CD4-positive, alpha-beta T cell treated with Interleukin-4 for 1 hour (primary cell): ENCODE data around the gene OR4N5.
A peak's percentile ranks its signal among the peaks of the same experiment; 100 is the strongest.
"Not testable (repeated sequence)": the region's sequence is repeated elsewhere in the genome, so short reads cannot be mapped to it uniquely, and the experiment has no call there.

Experiments
- DNase-seq, 2 donors: peaks; one replicate each; pipeline ENCODE4 v3.0.0-alpha.2; 2020 to 2022

Gene OR4N5, protein sequence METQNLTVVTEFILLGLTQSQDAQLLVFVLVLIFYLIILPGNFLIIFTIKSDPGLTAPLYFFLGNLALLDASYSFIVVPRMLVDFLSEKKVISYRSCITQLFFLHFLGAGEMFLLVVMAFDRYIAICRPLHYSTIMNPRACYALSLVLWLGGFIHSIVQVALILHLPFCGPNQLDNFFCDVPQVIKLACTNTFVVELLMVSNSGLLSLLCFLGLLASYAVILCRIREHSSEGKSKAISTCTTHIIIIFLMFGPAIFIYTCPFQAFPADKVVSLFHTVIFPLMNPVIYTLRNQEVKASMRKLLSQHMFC

DNA sequence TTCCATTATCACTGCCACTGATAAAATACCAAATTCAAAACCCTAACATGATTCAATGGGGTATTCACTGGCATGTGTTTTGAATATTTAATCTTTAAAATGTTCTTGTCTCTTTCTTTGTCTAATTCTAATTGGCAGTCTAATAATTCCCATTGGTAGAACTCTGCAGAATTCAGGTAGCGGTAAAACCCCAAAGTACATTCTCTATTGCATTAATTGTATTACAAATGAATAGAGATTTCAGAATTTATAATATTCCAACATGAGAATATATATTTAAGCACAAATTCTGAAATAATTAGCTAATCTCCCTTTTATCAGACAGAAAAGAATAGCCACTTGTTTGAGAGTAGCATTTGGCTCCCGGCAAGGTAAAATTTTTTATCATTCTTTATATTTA, at the start of gene OR4N5:
TSS of gene OR4N5 (plus strand) at position 301 of the 400 bp plus-strand sequence. CDS start 4,916 bp downstream, outside the sequence.
- no peak for DNase-seq

DNA sequence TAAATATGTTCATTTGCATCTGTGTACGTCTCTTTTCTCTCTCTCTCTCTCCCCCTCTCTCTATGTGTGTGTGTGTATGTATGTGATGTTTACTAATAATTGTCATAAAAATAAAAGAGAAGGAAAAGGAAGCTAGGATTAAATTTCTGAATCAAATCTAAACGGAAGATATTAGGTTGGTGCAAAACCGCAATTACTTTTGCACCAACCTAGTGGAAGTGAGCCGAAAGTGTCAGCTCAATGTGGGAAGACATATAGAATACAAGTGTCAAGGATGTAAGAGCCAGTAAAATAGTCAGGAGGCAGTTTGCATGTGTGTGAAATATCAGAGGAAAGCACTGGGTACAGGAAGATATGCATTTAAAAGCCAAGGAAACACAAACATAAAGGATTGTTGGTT, 46.6 kb upstream of the OR4N5 start:
- DNase-seq = no peak

DNA sequence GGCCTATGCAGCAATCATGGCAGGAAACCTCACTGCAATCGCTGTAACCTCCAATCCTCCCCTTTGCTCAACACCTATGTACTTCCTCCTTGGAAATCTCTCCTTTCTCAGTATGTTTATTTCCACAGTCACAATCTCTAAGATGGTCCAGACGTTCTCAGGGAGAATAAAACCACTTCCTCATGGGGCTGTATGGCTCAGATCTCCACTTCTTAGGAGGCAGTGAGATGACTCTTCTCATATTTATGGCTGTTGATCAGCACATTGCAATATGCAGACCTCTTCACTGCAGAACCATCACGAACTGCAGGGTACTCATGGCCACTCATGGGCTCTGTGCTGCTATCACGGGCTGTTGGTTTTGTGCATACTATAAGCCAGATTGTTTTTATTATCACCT, 45.2 kb upstream of the OR4N5 start:
- DNase-seq = no peak

DNA sequence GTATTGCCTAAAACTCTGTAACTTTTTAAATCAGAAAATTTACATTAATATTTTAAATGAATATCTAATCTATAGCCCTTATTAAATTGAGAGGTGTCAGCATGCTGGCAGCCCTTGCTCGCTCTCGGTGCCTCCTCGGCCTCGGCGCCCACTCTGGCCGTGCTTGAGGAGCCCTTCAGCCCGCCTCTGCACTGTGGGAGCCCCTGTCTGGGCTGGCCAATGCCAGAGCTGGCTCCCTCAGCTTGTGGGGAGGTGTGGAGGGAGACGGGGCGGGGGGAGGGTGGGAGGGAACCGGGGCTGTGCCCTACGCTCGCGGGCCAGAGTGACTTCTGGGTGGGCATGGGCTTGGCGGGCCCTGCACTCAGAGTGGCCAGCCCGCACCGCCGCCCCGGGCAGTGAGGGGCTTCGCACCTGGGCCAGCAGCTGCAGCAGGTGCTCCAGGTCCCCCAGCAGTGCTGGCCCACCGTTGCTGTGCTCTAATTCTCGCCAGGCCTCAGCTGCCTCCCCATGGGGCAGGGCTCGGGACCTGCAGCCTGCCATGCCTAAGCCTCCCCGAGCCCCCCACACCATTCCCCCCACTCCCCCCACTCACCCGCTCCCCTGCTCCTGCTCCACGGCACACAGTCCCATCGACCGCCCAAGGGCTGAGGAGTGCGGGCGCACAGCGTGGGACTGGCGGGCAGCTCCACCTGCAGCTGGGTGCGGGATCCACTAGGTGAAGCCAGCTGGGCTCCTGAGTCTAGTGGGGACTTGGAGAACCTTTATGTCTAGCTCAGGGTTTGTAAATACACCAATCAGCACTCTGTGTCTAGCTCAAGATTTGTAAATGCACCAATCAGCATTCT, 39.5 kb upstream of the OR4N5 start:
- DNase-seq = not testable (repeated sequence)

DNA sequence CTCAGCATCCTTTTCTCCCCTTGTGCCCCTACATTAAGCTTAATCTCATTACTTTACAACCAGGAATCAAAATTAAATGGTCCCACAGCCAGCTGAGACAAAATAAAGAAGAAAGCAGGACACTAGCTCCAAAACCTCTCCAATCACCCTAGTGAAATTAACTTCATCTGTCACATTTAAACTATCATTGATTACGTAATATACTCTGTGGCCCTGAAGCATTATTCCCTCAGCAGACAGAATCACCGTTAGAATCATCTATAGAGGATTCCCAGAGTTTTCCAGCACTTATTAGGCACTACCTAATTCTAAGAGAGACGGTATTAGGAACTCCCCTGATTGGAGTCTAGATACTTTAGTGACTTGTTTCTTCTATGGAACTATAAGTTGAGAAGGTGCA, 28.2 kb upstream of the OR4N5 start, which contains the start of gene OR4K17:
TSS of gene OR4K17 (plus strand) at position 302 of the 400 bp plus-strand sequence. CDS start 6,761 bp downstream, outside the sequence.
- DNase-seq = no peak

DNA sequence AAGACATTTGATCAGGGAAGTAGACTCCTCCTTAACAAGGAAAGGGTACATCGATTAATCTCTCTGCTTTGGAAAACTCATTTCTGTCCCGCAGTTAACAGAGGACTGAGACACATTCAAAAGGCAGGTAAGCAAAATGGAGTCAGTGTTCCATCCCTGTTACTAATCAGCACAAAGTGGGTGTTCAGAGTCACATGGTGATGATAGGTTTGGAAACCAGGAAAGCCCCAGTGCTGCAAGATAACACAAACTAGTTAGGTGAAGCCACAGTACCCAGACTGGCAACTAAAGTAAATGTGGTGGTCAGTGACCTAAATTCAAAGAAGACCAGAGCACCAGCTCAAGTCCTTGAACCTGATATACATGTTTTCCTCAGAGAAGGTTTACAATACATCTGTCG, 26.3 kb upstream of the OR4N5 start:
- DNase-seq = no peak

DNA sequence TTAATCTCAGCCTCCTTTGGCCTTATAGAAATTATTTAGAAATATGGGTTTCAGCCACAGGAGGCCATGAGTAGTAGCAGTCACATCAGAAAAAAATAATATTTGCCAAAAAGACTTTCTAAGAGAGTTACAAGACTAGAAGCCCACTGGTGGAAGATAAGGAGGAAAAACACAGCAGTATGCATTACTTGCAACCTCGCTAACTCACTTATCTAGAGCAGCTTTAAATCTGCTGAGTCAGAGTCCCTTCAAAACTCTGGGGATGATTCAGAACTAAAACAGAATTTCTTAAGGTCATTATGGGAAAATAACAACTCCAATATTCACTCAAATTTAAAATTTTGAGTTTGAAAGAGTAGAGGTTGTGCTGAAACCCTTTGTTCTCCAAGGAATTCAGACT, 21.9 kb upstream of the OR4N5 start:
- DNase-seq = no peak

DNA sequence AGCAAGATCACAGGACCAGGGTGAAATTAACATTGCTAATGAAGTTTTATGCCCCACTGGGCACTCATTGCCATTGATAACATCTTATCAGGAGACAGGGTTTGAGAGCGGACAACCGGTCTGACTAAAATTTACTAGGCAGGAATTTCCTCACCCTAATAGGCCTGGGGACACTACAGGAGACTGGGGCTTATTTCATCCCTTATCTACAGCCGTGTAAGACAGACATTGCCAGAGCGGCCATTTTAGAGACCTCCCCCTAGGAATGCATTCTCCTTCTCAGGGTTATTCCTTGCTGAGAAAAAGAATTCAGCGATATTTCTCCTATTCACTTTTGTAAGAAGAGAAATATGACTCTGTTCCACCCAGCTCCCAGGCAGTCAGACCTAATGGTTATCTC, 19.8 kb upstream of the OR4N5 start:
- DNase-seq = no peak

DNA sequence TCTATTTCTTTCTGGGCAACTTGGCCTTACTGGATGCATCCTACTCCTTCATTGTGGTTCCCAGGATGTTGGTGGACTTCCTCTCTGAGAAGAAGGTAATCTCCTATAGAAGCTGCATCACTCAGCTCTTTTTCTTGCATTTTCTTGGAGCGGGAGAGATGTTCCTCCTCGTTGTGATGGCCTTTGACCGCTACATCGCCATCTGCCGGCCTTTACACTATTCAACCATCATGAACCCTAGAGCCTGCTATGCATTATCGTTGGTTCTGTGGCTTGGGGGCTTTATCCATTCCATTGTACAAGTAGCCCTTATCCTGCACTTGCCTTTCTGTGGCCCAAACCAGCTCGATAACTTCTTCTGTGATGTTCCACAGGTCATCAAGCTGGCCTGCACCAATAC, 5.3 kb downstream of the OR4N5 start:
- DNase-seq = no peak

DNA sequence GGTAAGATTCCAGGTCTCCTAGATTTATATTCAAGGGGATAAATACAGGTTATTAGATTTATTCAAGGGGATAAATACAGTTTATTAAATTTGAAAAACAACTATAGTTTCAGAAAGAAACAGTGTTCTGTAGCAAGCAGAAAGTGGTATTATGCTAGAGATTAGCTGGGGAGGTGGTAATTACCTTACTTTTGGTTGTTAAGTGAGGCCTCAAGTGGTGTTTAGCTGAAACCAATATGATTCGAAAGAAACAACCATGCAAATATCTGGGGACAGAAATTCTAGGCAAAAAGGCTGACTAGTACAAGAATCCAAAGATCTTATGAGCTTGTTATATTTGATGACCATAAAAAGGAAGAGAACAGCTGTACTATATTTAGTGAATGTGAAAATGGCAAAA, 6.2 kb downstream of the OR4N5 start:
- DNase-seq = no peak

DNA sequence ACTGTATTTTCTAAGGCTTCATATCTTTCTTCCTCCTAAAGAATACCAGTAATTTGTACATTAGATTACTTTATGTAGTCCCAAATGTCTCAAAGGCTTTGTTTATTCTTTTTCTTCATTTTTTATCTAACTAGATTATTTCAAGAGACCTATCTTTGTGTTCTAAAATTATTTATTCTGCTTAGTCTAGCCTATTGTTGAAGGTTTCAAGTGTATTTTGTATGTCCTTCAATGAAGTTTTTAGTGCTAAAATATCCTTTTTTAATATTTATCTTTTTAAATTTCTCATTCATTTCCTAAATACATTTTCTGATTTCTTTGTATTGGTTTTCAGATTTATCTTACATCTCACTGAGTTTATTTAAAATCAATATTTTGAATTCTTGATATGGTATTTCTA, 25.8 kb downstream of the OR4N5 start:
- no peak for DNase-seq

DNA sequence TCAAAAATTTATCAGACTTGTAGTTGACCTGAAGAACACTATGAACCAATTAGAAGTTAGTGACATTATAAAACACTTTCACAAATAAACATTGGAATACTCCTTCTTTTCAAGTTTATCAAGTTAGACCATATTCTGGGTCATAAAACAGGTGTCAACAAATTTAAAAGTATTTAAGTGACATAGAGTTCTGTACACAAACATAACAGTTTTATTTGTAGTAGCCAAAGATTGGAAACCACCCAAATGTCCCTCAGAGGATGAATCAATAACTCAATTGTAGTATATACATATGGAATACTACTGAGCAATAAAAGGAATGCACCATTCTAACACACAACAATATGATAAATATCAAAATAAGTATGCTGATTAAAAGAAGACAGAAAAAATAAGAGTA, 28.5 kb downstream of the OR4N5 start:
- DNase-seq = no peak

DNA sequence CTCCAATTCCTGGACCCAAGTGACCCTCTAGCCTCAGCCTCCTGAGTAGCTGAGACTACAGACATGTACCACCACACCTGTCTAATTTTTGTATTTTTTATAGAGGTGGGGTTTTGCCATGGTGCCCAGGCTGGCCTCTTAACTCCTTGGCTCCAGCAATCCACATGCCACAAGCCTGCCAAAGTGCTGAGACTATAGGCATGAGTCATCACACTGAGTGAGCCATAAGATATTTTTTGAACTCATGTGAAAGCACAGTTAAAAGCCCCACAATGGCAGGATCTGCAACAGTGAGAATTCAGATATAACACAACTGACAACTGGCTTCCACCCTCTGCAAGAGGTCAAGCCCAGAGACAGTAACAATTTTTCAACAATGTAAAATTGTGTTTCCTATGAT, 31.2 kb downstream of the OR4N5 start:
- not testable (repeated sequence) for DNase-seq

DNA sequence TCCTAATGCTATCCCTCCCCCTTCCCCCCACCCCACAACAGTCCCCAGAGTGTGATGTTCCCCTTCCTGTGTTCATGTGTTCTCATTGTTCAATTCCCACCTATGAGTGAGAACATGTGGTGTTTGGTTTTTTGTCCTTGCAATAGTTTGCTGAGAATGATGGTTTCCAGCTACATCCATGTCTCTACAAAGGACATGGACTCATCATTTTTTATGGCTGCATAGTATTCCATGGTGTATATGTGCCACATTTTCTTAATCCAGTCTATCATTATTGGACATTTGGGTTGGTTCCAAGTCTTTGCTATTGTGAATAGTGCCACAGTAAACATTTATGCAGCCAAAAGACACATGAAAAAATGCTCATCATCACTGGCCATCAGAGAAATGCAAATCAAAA, 35.6 kb downstream of the OR4N5 start:
- not testable (repeated sequence) for DNase-seq

DNA sequence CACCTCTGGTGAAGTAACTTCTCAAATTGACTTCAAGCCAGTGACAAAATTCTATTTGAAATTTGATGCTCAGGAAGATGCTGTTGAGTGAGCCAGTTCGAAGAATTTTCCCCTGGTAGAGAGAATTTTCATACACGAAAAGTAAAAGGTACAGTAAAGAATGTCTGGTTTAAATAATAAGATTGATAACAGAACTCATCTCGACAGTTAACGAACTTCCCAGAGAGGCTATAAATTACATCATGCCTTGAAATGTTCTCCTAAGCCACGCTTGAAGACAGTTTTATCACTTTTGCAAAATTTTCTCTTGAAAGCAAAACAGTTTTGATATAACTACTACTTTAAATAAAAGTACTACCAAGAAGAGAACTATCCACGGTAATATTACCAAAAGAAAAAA, 37.7 kb downstream of the OR4N5 start:
- DNase-seq = no peak

DNA sequence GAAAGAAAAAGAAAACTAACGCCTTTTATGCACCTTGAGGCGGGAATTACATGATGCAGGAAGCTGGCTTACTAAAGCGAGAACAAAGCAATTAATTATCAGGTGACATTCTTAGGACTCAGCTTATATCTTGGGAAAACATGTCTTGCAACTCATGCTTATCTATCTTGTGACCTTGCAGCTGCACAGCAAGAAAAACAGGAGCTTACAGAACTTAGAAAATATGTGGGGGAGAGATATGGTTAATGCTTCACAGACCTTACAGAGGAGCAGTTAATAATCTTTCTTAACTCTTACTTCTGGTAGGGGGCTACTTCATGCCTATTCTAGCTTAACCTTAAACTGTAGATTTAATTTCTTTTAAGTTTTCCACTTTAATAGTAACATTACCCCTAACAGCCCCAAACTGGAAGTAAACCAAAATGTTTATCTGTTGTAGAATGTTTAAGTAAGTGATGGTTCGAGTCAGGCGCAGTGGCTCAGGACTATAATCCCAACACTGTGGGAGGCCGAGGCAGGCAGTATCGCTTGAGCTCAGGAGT, 38.9 kb downstream of the OR4N5 start:
- no peak for DNase-seq

DNA sequence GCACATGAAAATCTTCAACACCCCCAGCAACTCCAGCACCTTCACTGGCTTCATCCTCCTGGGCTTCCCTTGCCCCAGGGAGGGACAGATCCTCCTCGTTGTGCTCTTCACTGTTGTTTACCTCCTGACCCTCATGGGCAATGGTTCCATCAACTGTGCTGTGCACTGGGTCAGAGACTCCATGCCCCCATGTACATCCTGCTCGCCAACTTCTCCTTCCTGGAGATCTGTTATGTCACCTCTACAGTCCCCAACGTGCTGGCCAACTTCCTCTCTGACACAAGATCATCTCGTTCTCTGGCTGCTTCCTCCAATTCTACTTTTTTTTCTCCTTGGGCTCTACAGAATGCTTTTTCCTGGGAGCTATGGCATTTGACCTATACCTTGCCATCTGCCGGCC, 40.6 kb downstream of the OR4N5 start:
- DNase-seq = peak in 1 of 2 donors; percentile 12

DNA sequence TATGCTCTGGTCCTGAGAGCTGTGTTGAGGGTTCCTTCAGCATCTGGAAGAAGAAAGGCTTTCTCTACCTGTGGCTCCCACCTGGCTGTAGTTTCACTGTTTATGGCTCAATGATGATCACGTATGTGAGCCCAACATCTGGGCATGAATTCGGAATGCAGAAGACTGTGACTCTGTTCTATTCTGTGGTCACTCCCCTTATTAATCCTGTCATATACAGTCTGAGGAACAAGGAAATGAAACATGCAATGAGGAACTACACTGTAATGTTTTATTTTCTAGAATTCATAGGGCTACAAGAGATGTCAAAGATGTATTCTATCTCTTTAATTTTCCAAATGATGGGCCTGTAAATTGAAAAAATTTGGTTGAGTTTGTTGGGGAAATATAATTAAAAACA, 41.3 kb downstream of the OR4N5 start:
- no peak for DNase-seq

DNA sequence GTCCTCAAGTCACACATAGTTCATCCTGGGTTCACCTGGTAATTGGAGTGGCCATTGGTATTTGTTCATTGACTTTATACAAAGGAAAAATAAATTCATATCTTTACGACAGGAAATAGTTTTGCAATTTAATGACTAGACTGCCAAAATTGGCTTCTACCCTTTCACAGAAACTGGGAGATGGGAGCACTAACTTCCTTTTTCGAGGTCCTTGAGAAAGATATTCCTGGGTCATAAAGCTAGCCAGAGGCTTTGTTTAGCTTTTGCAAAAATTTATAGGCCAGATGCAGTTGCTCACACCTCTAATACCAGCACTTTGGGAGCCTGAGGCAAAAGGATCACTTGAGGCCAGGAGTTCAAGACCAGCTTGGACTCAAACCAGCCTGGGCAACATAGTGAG, 41.9 kb downstream of the OR4N5 start:
- DNase-seq = no peak

DNA sequence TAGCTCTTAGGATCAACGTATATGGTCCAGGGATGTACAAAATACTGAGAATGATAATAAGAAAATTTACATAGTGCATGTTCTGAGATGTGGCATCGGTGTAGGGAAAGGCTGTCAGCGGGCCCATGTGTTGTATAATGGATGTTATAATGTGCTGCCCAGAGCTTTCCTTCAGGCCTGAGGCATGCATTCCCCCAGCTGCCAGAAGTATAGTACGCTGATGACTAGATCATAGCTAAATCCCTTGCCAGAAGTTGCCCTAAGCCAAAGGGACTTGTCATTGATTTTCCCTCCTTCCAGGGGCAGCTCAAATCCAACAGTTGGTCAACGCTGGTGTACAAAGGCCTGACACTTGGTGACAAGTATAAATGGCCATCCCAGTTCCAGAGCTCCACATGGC, 45.6 kb downstream of the OR4N5 start:
- DNase-seq = no peak

DNA sequence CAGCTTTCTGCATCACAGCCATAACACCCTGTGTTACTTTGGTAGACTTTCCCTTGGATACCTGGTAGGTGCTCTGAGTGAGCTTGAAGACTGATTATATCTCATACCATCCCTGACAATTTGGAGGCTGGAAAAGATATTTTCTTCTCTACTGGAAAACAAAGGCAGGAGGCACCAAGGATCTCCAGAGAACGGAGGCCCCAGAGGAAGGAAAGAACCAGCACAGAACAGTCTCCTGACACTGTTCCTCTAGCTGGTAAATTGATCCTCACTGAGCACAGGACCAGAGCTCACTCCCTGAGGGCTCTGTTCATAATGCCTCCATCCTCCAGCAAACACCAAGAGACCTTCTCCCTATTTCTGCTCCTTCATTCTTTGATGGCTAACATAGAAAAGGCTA, 52.0 kb downstream of the OR4N5 start, which contains the start of gene OR11G2:
TSS of gene OR11G2 (plus strand) at position 301 of the 400 bp plus-strand sequence. CDS start 6,542 bp downstream, outside the sequence.
- no peak for DNase-seq

DNA sequence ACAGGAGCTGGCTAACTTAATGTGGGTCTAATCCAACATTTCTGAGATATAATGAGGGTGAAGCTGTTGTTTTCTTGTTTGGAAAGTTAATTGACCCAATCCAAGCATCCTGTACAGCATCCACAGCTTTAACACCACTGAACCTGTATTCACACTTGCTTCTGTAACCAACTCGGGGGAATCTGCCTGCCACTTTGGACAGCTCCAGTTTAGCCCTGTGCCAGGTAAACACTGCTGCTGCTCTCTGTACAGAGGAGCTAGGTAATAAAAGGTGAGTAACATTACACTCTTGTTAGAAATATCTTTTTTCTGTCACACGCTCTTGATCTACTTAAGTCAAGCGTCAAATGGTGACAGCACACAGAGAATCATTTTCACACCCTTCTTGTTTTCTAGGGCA, 52.8 kb downstream of the OR4N5 start:
- no peak for DNase-seq

DNA sequence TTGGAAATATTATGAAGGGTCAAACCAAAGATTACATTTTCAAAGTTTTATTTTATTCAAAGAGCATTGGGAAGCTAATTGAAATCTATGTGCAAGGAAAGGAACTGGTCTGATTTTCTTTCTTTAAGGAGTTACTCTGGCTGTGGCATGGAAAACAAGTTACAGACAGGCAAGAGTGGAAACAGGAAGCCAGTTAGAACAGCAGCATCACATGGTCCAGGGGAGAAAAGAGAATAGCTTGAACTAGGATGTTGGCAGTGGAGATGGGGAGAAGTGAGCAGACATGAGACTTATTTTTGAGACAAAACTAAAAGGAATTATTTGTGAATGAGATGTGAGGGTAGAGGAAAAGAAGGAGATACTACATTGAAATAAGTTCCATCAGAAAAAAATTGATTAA, 55.5 kb downstream of the OR4N5 start:
- no peak for DNase-seq
